Inferior parietal cortex (tissue), 1 donor: ENCODE measurements around the gene RMND5B.
"Not testable (repeated sequence)": the region's sequence is repeated elsewhere in the genome, so short reads cannot be mapped to it uniquely, and the experiment has no call there.

Experiments used
- DNase-seq: peaks from one replicate; pipeline ENCODE4 v3.0.0-alpha.2; 2016; ENCODE audit errors: extremely low spot score

The RMND5B gene

GRCh38 chr5:178113841-178114324 is 16.9 kb upstream of the RMND5B start:
- no peak for DNase-seq

- no peak for DNase-seq
These were observed 16.3 kb upstream of the RMND5B start for GRCh38 chr5:178114325-178115135.

- no peak for DNase-seq
These were observed 15.5 kb upstream of the RMND5B start for GRCh38 chr5:178115136-178115813.

- DNase-seq, result no peak
These were observed 15.0 kb upstream of the RMND5B start for GRCh38 chr5:178115814-178116142.

GRCh38 chr5:178116143-178116885 is 14.5 kb upstream of the RMND5B start:
- DNase-seq, result no peak

GRCh38 chr5:178117923-178118701 is 12.7 kb upstream of the RMND5B start:
- DNase-seq, result no peak

- no peak for DNase-seq
These were observed 10.8 kb upstream of the RMND5B start for GRCh38 chr5:178119915-178120606.

- DNase-seq, result peak; percentile 51
These were observed 10.0 kb upstream of the RMND5B start for GRCh38 chr5:178120607-178121357.

GRCh38 chr5:178121391-178122276 is 9.2 kb upstream of the RMND5B start:
- DNase-seq, result no peak

GRCh38 chr5:178122346-178122745 is 8.5 kb upstream of the RMND5B start:
- DNase-seq, result no peak

GRCh38 chr5:178123094-178123965 is 7.5 kb upstream of the RMND5B start:
- DNase-seq, result no peak

- DNase-seq, result no peak
These were observed 6.6 kb upstream of the RMND5B start for GRCh38 chr5:178123966-178124925.

- no peak for DNase-seq
These were observed 5.4 kb upstream of the RMND5B start for GRCh38 chr5:178125253-178125906.

GRCh38 chr5:178126556-178126955 is 4.3 kb upstream of the RMND5B start:
- no peak for DNase-seq

GRCh38 chr5:178127300-178128009 is 3.4 kb upstream of the RMND5B start:
- not testable (repeated sequence) for DNase-seq

GRCh38 chr5:178129296-178129695 is 1.5 kb upstream of the RMND5B start:
- no peak for DNase-seq
